GM18519 (cell line): ENCODE results near the gene GPATCH2L.

Experiments
- ATAC-seq: cut with Tn5 transposase; IDR thresholded peaks from one replicate; pipeline ENCODE4 v1.9.1; 2021; ENCODE audit warnings: mild to moderate bottlenecking, moderate library complexity; ENCODE audit not compliant: unreplicated experiment, low FRiP score

Gene GPATCH2L

GRCh38 chr14:76195003-76195402 lies 43.3 kb downstream of the GPATCH2L start:
- ATAC-seq, result no peak

- ATAC-seq, result no peak
Measured at GRCh38 chr14:76196980-76197695, 45.4 kb downstream of the GPATCH2L start.

- no peak for ATAC-seq
Measured at GRCh38 chr14:76201162-76201561, 49.4 kb downstream of the GPATCH2L start.

DNA sequence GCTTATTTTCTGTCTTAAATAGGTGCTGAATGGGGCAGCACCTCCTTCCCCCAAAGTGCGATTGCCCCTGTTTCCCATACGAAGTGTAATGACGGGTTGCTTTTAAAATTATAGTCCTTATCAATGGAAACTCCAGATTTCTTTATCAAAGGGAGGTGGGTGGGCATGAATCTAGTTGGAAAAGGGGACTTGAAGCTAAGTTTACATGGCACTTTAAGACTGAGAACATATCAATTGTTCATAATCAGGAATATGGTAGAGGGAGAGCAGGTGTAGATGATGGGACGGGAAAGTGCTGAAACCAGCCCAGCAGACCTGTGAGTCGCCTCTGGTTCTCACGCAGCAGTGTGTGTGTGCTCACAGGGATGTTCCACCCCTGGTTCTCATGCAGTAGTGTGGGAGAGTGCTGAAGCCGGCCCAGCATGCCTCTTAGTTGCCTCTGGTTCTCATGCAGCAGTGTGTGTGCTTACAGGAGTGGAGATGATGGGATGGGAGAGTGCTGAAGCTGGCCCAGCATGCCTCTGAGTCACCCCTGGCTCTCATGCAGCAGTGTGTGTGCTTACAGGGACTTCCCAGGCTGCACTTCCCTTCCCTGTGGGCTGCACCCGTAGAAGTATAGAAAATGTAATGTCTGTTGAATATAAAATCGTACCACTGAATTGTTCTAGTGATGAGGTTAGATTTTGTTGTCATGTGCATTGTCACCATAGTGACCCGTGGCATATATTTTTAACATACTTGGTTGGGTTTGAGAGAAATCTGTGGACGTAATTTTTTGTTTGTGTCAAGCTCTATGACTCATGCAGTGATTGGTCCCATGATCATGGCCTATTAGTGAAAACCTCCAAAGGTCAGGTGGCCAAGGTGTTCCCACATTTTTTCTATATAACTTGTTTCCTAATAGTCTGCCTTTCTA lies 51.6 kb downstream of the GPATCH2L start:
- no peak for ATAC-seq

DNA sequence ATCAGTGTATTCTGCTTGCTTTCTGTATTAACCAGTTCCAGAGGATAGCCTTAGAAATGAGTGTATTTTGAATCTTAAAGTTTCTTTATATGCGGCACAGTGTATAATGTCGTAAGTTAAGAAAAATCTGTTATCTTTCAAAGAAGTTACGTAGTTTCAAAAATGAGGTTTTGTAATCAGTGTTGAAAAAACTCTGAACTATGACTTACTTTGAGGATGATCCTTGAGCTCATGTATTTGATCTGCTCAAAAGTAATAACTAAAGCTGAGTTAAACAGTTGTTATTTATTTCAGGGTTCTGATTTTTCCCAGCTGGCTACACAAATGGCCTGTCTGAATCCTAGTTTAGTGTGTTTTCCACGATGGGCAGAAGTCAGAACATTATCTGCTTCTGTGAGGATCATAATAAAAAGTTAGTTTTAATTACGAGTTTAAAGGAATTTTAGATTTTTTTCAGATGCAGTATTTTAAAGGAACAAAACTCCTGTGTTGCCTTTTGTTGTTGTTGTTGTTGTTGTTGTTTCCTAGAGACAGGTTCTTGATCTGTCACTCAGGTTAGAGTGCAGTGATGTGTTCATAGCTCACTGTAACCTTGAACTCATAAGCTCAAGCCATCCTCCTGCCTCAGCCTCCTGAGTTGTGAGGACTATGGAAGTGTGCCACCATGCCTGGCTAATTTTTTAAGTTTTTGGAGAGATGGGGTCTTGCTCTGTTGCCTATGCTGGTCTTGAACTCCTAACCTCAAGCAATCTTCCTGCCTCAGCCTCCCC lies 52.9 kb downstream of the GPATCH2L start:
- ATAC-seq, result no peak

- no peak for ATAC-seq
Measured at GRCh38 chr14:76205708-76206107, 54.0 kb downstream of the GPATCH2L start.

- ATAC-seq, result no peak
Measured at GRCh38 chr14:76208340-76208739, 56.6 kb downstream of the GPATCH2L start.

- no peak for ATAC-seq
Measured at GRCh38 chr14:76212242-76212641, 60.5 kb downstream of the GPATCH2L start.

GRCh38 chr14:76217179-76217578 lies 65.5 kb downstream of the GPATCH2L start:
- ATAC-seq, result no peak

DNA sequence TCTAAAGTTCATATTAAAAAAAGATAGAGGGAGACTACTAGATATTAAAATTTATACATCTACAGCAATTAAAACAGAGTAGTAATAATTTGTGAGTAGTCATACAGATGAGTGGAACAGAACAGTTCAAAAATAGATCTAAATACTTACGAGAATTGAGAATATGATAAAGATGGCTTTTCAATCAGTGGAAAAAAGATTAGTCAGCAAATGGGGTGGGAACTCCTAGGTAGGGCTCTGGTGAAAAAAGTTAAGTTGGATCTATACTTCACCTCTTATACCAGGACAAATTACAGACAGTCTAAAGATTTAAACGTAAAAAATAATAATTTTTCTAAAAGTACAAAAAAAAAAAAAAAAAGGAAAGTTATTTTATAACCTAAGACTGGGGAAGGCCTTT lies 66.9 kb downstream of the GPATCH2L start:
- no peak for ATAC-seq

- ATAC-seq, result no peak
Measured at GRCh38 chr14:76219873-76220272, 68.2 kb downstream of the GPATCH2L start.

GRCh38 chr14:76227450-76228050 lies 75.8 kb downstream of the GPATCH2L start:
- no peak for ATAC-seq

DNA sequence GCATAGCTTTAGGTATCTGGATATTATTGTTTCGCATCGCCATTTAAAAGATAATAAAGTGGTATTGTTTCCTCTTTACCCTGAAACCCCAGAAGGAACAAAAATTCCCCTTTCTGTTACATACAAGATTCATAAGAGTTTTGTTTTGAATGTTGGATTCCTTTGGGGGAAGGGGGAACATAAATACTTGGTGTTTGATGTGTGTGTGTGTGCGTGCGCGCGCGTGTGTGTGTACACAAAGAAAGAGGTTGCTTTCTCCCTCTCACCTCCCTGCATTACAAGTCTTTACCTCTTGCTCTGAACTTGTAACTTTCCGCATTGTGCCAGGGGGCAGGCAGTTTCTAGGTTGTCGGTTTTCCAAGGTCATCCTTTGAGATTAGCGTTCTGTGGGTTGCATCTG lies 76.4 kb downstream of the GPATCH2L start:
- ATAC-seq, result no peak

DNA sequence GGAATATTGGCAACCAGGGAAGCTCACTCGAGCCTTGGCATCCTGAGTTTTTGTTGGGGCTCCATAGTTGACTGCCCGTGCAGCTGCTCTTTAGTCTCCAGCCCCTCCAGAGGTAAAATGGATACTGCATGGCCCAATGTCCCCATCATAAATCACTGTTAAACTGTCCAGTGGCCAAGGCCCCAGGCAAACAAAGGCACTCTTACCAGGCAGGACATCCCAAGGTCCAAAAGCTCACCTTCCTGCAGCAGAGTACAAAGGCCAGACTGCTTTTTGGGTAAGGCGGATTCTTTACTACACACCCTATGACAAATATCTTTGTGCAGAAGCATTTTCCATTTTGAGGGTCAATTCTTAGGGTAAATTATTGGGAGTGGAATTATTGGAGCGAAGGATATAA lies 81.1 kb downstream of the GPATCH2L start:
- ATAC-seq, result no peak

GRCh38 chr14:76235628-76236027 lies 83.9 kb downstream of the GPATCH2L start:
- no peak for ATAC-seq

- no peak for ATAC-seq
Measured at GRCh38 chr14:76236172-76237130, 84.7 kb downstream of the GPATCH2L start.

GRCh38 chr14:76237349-76237990 lies 85.7 kb downstream of the GPATCH2L start:
- ATAC-seq, result no peak

- no peak for ATAC-seq
Measured at GRCh38 chr14:76245097-76245496, 93.4 kb downstream of the GPATCH2L start.

DNA sequence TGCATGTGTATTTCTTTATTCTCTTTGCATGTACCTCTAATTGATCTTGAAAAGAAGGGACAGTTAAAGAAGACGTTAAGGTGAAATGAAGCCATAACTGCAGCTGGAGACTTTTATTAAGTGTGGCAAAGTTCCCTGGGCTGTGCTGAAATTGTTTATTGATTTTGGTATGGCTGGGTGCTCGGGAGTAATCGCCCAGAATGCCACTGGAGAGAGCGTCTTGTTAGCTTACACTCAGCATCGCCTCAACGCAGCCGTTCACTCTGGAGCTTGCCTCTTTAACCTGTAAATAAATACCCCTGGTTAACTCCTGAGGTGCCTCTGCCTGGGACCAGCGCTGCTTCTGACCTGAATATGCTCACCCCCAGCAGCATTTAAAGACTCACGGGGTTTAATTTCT lies 98.6 kb downstream of the GPATCH2L start:
- no peak for ATAC-seq
